Pericardium fibroblast (primary cell): ENCODE measurements around the gene CASP5. TPM values are rescaled to one million over a fixed set of nuclear protein-coding genes. Genes with fewer than 3 reads are reported as not detected.

Source experiments
- total RNA-seq: library from RNA; depleted of rRNA; stranded (reverse); fragments of >200 nt; gene quantifications from 2 replicates; pipeline ENCODE4 v1.2.3, GENCODE V29; 2015

The CASP5 gene
- total RNA-seq = not detected in 2 replicates

DNA sequence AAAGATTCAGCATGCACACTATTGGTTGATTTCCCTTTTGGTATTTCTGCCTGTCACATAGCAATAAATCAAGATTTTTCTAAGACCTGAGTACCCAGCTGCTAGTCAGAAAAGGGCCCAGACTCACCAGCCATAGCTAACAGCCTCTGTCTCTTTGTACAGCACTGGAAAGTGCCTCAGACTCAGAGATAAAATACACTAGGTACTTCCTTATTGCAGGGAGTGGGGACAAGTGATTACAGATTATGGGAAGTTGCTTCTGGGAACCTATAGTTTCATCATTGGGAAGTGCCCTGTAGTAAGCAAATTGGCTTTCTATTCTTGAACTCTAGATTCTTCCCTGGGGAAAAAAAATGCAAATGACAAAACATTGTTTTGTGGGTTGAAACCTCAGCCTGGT lies at the start of gene CASP5:
Gene CASP5, minus strand, starts transcription at position 166 of the 400 bp plus-strand sequence. Its CDS starts 32 bp downstream, at position 134.

DNA sequence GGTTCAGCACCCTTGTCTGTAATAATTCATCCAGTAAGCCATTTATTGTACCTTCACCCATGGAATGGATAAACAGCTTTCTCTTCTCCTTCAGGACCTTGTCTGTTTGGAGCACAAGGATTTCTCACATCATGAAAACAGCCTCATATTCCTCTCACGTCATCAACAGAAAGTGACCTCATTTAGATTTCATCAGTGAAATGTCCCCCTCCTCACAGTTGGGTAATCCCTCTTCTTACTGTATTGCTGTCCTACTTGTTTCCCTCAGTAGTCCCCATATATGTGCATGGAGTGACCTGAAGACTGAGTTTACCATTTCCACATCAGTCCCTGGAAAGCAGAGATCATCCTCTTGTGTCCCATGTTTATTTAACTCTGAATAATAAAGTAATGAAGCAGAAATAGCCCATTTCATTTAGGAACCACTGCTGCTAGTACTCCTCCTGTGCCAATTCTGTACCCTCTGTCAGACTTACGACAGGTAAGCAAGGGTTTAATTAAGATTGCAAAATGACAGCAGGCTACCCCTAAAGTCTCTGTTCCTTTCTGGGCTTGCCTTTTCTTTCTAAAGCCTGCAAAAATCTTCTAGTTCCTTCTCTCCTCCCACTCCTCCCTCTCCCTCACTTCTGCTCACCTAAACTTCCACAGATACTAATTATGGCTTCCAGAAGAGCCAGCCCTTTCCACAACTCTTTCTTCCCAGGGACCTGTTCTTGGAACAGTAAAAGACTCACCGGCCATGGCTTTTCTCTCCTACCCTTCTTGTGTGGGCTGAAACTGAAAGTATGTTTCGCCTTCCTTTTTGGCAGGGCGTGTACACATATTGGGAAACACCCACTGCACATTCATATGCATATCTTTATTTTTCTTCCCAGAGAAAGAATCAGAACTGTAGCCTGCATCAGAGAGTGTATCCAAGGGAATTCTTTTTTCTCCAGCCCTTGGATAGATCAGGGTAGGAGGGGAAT lies 21.9 kb upstream of the CASP5 start, which contains the start of gene CARD16:
Gene CARD16, minus strand, starts transcription at position 779 of the 968 bp plus-strand sequence. Its CDS starts 38 bp downstream, at position 741.

GRCh38 chr11:105034813-105035620 lies 12.0 kb upstream of the CASP5 start, which contains the start of gene CASP1:
CASP1 (minus strand) TSS chr11:105035144; CDS start chr11:105035113, 31 bp downstream.

DNA sequence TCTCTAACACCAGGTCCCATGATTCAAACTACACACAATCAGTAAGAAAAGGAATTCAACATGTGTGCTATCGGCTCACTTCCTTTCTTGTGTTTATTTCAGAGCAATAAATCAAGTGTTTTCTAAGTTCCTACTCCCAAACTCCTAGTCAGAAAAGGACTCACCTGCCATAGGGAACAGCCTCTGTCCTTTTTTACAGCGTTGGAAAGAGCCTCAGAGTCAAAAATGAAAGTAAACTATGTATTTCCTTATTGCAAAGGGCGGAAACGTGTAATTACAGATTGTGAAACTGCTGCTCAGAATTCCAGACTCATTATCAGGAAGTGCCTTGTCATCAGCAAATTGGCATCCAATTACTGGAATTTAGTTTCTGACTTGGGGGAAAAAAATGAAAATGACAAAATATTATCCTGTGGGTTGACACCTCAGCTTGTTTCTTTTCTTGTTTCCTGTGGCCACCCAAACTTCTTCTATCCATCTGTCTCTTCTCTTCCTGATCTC lies 54.6 kb downstream of the CASP5 start, which contains the start of gene CASP4:
Gene CASP4, minus strand, starts transcription at position 220 of the 501 bp plus-strand sequence. Its CDS starts 49 bp downstream, at position 171.

Other genes starting within 250 kb of the CASP5 start
- not detected in 2 replicates for gene CASP12, start 124.7 kb downstream of the CASP5 start, total RNA-seq
- 107 and 126 TPM in 2 replicates for gene CASP4, start 54.6 kb downstream of the CASP5 start, total RNA-seq
- 4.8 and 13.9 TPM in 2 replicates for gene CASP1, start 12.0 kb upstream of the CASP5 start, total RNA-seq
- gene CARD16, start 22.2 kb upstream of the CASP5 start, total RNA-seq = 2.6 and 7.1 TPM in 2 replicates
- not detected in 2 replicates for gene CARD18, start 116.6 kb upstream of the CASP5 start, total RNA-seq